Forelimb muscle (tissue), 1 donor: ENCODE data around the gene TRABD2B. TPM values are rescaled to one million over a fixed set of nuclear protein-coding genes. Genes with fewer than 3 reads are reported as not detected.

Source experiments
- DNase-seq: peaks from one replicate; pipeline ENCODE4 v3.0.0-alpha.2; 2013; ENCODE audit warnings: low read depth
- polyA plus RNA-seq: library from polyadenylated mRNA; unstranded; fragments of 120-200 nt; gene quantifications from one replicate; pipeline ENCODE4 v1.2.1, GENCODE V29; 2013; ENCODE audit not compliant: insufficient read length

The TRABD2B gene
- polyA plus RNA-seq, 1 donor = 3.8 TPM

GRCh38 chr1:47881505-47882442, 115.4 kb downstream of the TRABD2B start:
- no peak for DNase-seq

- DNase-seq = no peak
Measured at GRCh38 chr1:47876587-47876963, 120.6 kb downstream of the TRABD2B start.

- DNase-seq = no peak
Measured at GRCh38 chr1:47875831-47876586, 121.2 kb downstream of the TRABD2B start.

GRCh38 chr1:47875036-47875435, 122.1 kb downstream of the TRABD2B start:
- DNase-seq = no peak

- DNase-seq = no peak
Measured at GRCh38 chr1:47873337-47873736, 123.8 kb downstream of the TRABD2B start.

GRCh38 chr1:47872886-47873285, 124.3 kb downstream of the TRABD2B start:
- DNase-seq = no peak

- no peak for DNase-seq
Measured at GRCh38 chr1:47871799-47872353, 125.3 kb downstream of the TRABD2B start.

GRCh38 chr1:47870946-47871676, 126.1 kb downstream of the TRABD2B start:
- no peak for DNase-seq

- no peak for DNase-seq
Measured at GRCh38 chr1:47870480-47870879, 126.7 kb downstream of the TRABD2B start.

GRCh38 chr1:47868348-47868676, 128.9 kb downstream of the TRABD2B start:
- no peak for DNase-seq

- DNase-seq = no peak
Measured at GRCh38 chr1:47867438-47868347, 129.5 kb downstream of the TRABD2B start.

GRCh38 chr1:47866601-47867437, 130.4 kb downstream of the TRABD2B start:
- no peak for DNase-seq

- DNase-seq = no peak
Measured at GRCh38 chr1:47865881-47866535, 131.2 kb downstream of the TRABD2B start.

- DNase-seq = no peak
Measured at GRCh38 chr1:47859092-47859743, 138.0 kb downstream of the TRABD2B start.

GRCh38 chr1:47856996-47857395, 140.2 kb downstream of the TRABD2B start:
- DNase-seq = no peak

- DNase-seq = no peak
Measured at GRCh38 chr1:47855230-47855629, 142.0 kb downstream of the TRABD2B start.

- DNase-seq = no peak
Measured at GRCh38 chr1:47854552-47855144, 142.5 kb downstream of the TRABD2B start.

GRCh38 chr1:47853852-47854251, 143.3 kb downstream of the TRABD2B start:
- no peak for DNase-seq
